KMS-11 (cell line): Measurements from ENCODE around the gene RELB.

Source experiments
- H2AFZ ChIP-seq: fragments of 200-600 bp; sonication (generic); 2 replicates; pipeline ENCODE4 v1.6.1; 2016; ENCODE audit warnings: antibody characterized with exemption, mixed run types, low read depth
- H3K27ac ChIP-seq: fragments of 200-600 bp; sonication (generic); 2 replicates; pipeline ENCODE4 v1.6.1; 2016; ENCODE audit warnings: mild to moderate bottlenecking, mixed run types
- H3K27me3 ChIP-seq: fragments of 200-600 bp; sonication (generic); 2 replicates; pipeline ENCODE4 v1.6.1; 2017; ENCODE audit warnings: mild to moderate bottlenecking, low read depth, mixed run types, moderate library complexity; ENCODE audit not compliant: insufficient read depth
- H3K36me3 ChIP-seq: fragments of 200-600 bp; sonication (generic); 2 replicates; pipeline ENCODE4 v1.6.1; 2017; ENCODE audit warnings: mild to moderate bottlenecking, mixed run types; ENCODE audit not compliant: insufficient read depth
- H3K4me1 ChIP-seq: fragments of 200-600 bp; sonication (generic); 2 replicates; pipeline ENCODE4 v1.6.1; 2016; ENCODE audit warnings: mild to moderate bottlenecking, low read depth, mixed run types; ENCODE audit not compliant: poor library complexity, severe bottlenecking
- H3K4me2 ChIP-seq: fragments of 200-600 bp; sonication (generic); 2 replicates; pipeline ENCODE4 v1.7.0; 2016; ENCODE audit warnings: mild to moderate bottlenecking, mixed run types
- H3K4me3 ChIP-seq: fragments of 200-600 bp; sonication (generic); IDR thresholded peaks from 2 replicates; pipeline ENCODE4 v1.6.1; 2017; ENCODE audit warnings: low read depth, low read length, mixed read lengths; ENCODE audit not compliant: insufficient read depth
- H3K79me2 ChIP-seq: fragments of 200-600 bp; sonication (generic); 2 replicates; pipeline ENCODE4 v1.6.1; 2016; ENCODE audit warnings: low read depth, mixed run types; ENCODE audit not compliant: insufficient read depth
- H3K9ac ChIP-seq: fragments of 200-600 bp; sonication (generic); 2 replicates; pipeline ENCODE4 v1.6.1; 2016; ENCODE audit warnings: mild to moderate bottlenecking, mixed run types
- H4K20me1 ChIP-seq: fragments of 200-600 bp; sonication (generic); 2 replicates; pipeline ENCODE4 v1.6.1; 2016; ENCODE audit warnings: mild to moderate bottlenecking, mixed run types; ENCODE audit not compliant: insufficient read depth
- TF ChIP-seq, protein P1 (sequence below): fragments of 200-600 bp; sonication (generic); conservative IDR thresholded peaks from 2 replicates; pipeline ENCODE4 v1.6.1; 2017; ENCODE audit warnings: low read depth, mild to moderate bottlenecking, antibody characterized with exemption, low read length, moderate library complexity, mixed read lengths

The RELB gene

DNA sequence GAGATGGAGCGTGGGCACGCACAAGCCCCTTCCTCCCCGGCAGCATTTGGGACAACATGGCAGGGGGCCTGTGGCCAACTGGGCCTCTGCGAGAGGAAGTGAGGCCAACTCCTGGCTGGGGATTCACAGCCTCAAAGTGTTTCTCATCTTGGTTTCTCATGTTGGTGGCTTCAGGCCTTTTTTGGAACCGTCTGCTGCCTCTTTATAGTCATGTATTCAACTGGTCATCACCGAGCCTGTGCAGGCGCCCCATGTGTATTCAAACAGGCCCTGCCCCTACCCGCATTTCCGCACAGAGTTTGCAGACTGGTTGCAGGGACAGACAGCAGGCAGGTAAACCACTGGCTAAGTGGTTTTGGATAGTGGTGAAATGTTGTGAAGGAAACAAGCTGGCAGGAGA, 17.3 kb upstream of the RELB start:
- TF ChIP-seq, protein P1, sequence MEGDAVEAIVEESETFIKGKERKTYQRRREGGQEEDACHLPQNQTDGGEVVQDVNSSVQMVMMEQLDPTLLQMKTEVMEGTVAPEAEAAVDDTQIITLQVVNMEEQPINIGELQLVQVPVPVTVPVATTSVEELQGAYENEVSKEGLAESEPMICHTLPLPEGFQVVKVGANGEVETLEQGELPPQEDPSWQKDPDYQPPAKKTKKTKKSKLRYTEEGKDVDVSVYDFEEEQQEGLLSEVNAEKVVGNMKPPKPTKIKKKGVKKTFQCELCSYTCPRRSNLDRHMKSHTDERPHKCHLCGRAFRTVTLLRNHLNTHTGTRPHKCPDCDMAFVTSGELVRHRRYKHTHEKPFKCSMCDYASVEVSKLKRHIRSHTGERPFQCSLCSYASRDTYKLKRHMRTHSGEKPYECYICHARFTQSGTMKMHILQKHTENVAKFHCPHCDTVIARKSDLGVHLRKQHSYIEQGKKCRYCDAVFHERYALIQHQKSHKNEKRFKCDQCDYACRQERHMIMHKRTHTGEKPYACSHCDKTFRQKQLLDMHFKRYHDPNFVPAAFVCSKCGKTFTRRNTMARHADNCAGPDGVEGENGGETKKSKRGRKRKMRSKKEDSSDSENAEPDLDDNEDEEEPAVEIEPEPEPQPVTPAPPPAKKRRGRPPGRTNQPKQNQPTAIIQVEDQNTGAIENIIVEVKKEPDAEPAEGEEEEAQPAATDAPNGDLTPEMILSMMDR: no peak
- Histone ChIP-seq H4K20me1 (no peaks in the 10 kb centered on the region), H3K27ac (no peak overlapping the region; the same call in 1 of the 2 replicates), H3K4me2 (no peak overlapping the region), H3K27me3 (no peaks in the 10 kb centered on the region), H3K79me2 (no peaks in the 10 kb centered on the region), H2AFZ (no peak overlapping the region), H3K4me1 (peaks cover 5% of the 10 kb centered on the region), H3K9ac (no peak overlapping the region), H3K4me3 (no peak overlapping the region), H3K36me3 (no peaks in the 10 kb centered on the region; the same call in 1 of the 2 replicates)

GRCh38 chr19:44985445-44985844, 15.8 kb upstream of the RELB start:
- Histone ChIP-seq H4K20me1 (no peaks in the 10 kb centered on the region), H3K9ac (no peak overlapping the region), H3K79me2 (no peaks in the 10 kb centered on the region), H3K4me3 (no peak overlapping the region), H2AFZ (no peak overlapping the region), H3K36me3 (no peaks in the 10 kb centered on the region), H3K27me3 (no peaks in the 10 kb centered on the region), H3K4me1 (peaks cover 17% of the 10 kb centered on the region), H3K27ac (no peak overlapping the region), H3K4me2 (no peak overlapping the region)
- TF ChIP-seq, protein P1: no peak

DNA sequence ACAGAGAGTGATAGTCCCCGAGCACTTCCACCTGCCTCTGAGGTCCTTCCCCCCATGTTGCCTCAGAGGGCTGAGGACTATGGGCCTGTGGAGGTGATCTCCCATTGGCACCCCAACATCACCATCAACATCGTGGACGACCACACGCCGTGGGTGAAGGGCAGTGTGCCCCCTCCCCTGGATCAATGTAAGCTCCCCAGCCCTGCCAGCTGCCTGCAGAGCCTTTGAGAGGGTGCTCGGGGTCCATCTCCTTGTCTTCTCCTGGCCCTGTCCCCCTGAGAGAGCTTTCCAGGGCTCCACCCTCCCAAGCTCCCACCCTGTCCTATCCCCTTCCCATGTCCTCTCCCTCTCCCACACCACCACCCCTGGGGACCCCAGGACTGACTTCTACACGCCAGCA, 14.9 kb upstream of the RELB start:
- H3K36me3 ChIP-seq: no peaks in the 10 kb centered on the region
- H2AFZ ChIP-seq: no peak overlapping the region
- H3K27ac ChIP-seq: no peak overlapping the region
- H3K4me2 ChIP-seq: no peak overlapping the region
- H4K20me1 ChIP-seq: no peaks in the 10 kb centered on the region
- H3K9ac ChIP-seq: no peak overlapping the region
- TF ChIP-seq, protein P1: no peak
- no peaks in the 10 kb centered on the region for H3K79me2 ChIP-seq
- no peaks in the 10 kb centered on the region for H3K27me3 ChIP-seq
- H3K4me3 ChIP-seq: no peak overlapping the region
- H3K4me1 ChIP-seq: peaks cover 22% of the 10 kb centered on the region

DNA sequence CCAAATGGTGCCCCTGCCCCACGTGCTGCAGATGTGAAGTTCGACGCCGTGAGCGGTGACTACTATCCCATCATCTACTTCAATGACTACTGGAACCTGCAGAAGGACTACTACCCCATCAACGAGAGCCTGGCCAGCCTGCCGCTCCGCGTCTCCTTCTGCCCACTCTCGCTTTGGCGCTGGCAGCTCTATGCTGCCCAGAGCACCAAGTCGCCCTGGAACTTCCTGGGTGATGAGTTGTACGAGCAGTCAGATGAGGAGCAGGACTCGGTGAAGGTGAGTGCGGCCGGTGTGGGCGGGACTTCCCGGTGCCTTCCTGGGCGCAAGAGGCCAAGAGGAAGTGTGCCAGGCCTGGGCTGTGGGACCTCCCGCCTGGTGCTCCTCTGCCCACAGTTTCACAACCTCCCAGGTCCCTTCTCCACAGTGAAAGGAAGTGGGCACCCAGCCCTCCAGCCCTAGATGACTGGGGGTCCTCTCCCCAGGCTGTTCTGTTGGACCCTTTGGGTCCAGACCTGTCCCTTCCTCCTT, 14.1 kb upstream of the RELB start:
- H3K4me3 ChIP-seq: no peak overlapping the region
- no peak overlapping the region for H3K9ac ChIP-seq
- TF ChIP-seq, protein P1: no peak
- no peaks in the 10 kb centered on the region for H3K27me3 ChIP-seq
- H3K4me1 ChIP-seq: peaks cover 22% of the 10 kb centered on the region
- no peaks in the 10 kb centered on the region for H4K20me1 ChIP-seq
- no peaks in the 10 kb centered on the region for H3K79me2 ChIP-seq
- H2AFZ ChIP-seq: no peak overlapping the region
- H3K27ac ChIP-seq: no peak overlapping the region
- H3K36me3 ChIP-seq: no peaks in the 10 kb centered on the region
- no peak overlapping the region for H3K4me2 ChIP-seq
